ENCODE measurements around the gene TNFRSF1B.

Gene TNFRSF1B

DNA sequence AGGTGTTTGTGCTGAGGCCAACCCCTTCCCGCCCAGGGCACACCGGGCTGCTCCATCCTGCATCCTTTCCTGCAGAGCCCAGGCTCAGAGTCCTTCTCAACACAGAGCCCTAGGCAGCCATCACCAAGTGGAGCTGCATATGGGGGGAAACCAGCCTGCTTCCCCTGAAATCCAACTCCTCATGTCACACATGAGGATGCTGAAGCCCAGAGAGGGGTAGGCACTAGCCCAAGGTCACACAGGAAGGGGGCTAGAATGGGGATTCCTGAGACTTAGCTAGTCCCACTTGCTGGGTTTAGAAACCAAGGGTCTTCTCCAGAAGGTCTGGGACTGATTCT lies 5.5 kb upstream of the TNFRSF1B start:
- DNase-seq (ENCODE audit: low read depth): no peak
- no peak overlapping the region for H3K4me3 ChIP-seq (ENCODE audit: low read length)
- no peak for TF ChIP-seq CTCF (IDR thresholded peaks at IDR 0.05; ENCODE audit: insufficient read depth, low read depth, low read length, missing control alignments)

- no peak for TF ChIP-seq CTCF (IDR thresholded peaks at IDR 0.05; ENCODE audit: insufficient read depth, low read depth, low read length, missing control alignments)
- DNase-seq (ENCODE audit: low read depth): peak; percentile 70
- no peak overlapping the region for H3K4me3 ChIP-seq (ENCODE audit: low read length)
Measured at GRCh38 chr1:12161662-12162458, 4.9 kb upstream of the TNFRSF1B start.

GRCh38 chr1:12162459-12163137 lies 4.2 kb upstream of the TNFRSF1B start:
- no peak for DNase-seq (ENCODE audit: low read depth)
- TF ChIP-seq CTCF (IDR thresholded peaks at IDR 0.05; ENCODE audit: insufficient read depth, low read depth, low read length, missing control alignments): no peak
- no peak overlapping the region for H3K4me3 ChIP-seq (ENCODE audit: low read length)

- TF ChIP-seq CTCF (IDR thresholded peaks at IDR 0.05; ENCODE audit: insufficient read depth, low read depth, low read length, missing control alignments): no peak
- H3K4me3 ChIP-seq (ENCODE audit: low read length): no peak overlapping the region
- DNase-seq (ENCODE audit: low read depth): no peak
Measured at GRCh38 chr1:12163210-12163609, 3.6 kb upstream of the TNFRSF1B start.

- H3K4me3 ChIP-seq (ENCODE audit: low read length): no peak overlapping the region
- no peak for DNase-seq (ENCODE audit: low read depth)
- no peak for TF ChIP-seq CTCF (IDR thresholded peaks at IDR 0.05; ENCODE audit: insufficient read depth, low read depth, low read length, missing control alignments)
Measured at GRCh38 chr1:12164210-12164609, 2.6 kb upstream of the TNFRSF1B start.

- DNase-seq (ENCODE audit: low read depth): peak; percentile 14
- no peak for TF ChIP-seq CTCF (IDR thresholded peaks at IDR 0.05; ENCODE audit: insufficient read depth, low read depth, low read length, missing control alignments)
- no peak overlapping the region for H3K4me3 ChIP-seq (ENCODE audit: low read length)
Measured at GRCh38 chr1:12165342-12165741, 1.4 kb upstream of the TNFRSF1B start.
